ENCODE results near the gene MKKS. TPM values are rescaled to one million over a fixed set of nuclear protein-coding genes. Genes with fewer than 3 reads are reported as not detected.

MKKS gene
- total and polyA plus RNA-seq, 9 of the 15 experiments (the other 6 are each of a cell fraction or from before 2014, with no cell fraction given) = 6.8 to 26.8 (median 12.0) TPM

DNA sequence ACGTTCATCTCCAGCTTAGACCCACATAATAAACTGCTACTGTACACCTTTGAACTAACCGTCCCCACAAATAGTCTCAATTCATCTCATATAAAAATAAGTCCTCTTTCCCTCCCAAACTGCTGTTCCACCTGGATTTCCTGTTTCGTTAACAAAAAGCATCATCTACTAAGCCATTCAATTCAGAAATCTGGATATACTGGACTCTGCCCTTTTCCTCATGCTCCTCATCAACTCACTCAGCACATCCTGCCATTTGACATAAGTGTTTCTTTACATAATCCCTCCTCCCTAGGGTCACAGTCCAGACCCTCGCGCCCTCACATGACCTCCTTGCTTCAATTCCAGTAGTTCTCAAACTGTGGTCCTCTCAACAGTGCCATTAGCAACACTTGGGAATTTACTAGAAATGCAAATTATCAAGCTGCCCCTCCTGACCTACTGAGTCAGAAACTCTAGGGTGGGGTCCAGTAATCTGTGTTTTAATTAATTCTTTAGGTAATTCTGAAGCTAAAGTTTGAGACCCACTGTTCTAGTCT, 4.5 kb downstream of the MKKS start (continued):
- TF ChIP-seq, protein P1, sequence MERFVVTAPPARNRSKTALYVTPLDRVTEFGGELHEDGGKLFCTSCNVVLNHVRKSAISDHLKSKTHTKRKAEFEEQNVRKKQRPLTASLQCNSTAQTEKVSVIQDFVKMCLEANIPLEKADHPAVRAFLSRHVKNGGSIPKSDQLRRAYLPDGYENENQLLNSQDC (CRISPR knock-in tag; IDR thresholded peaks at IDR 0.05) = no peak
- TF ChIP-seq ZNF384 (IDR thresholded peaks at IDR 0.05; ENCODE audit: low read depth, low read length) (no peak), POLR2H (tag; IDR thresholded peaks at IDR 0.05; ENCODE audit: low read depth) (no peak), HDAC1 (IDR thresholded peaks at IDR 0.05) (no peak), TFAM (CRISPR knock-in tag; conservative IDR thresholded peaks at IDR 0.05) (no peak)

DNA sequence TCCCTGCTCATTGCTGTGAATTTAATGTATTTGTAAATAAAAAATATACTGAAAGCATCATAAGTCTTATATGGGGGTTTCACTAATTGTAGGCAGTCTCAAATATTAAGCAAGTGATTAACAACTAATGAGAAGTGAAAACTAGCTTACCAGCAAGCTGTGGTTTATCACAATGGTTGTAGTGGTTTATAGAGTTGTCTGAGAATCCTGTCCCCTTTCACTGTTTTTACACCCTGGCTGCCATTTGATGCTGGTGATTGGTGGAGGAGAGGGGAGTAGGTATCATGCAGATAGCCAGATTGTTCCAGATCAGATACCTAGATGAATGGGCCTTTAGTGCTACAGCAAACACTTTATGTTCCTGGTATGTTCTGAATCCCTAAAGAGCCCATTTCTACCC, 6.0 kb downstream of the MKKS start:
- intact Hi-C loops (cut with micrococcal nuclease) (loop anchor here (5.0 kb wide), 2 partner anchors 111 to 811 kb away; no protein-coding TSS in a partner anchor), in situ Hi-C loops (cut with MboI) (no loop called here)
- FAIRE-seq (no peak), ATAC-seq (no peak), DNase-seq (ENCODE audit: extremely low read depth in 1 of 4, low spot score in 3 of 4) (no peak)
- POLR2A ChIA-PET = no interaction called here
- Histone ChIP-seq H3K9ac (ENCODE audit: insufficient read depth in 1 of 2, low read depth in 2 of 2, low read length in 2 of 2) (no peak overlapping the region), H3K36me3 (ENCODE audit: control insufficient read depth, insufficient read depth, low read length) (peaks cover 28% of the 10 kb centered on the region; the same call in 2 of the 3 replicates), H3K27ac (ENCODE audit: extremely low read depth, low read depth, low read length) (no peak overlapping the region), H3K4me2 (ENCODE audit: insufficient read depth, low read length) (no peak overlapping the region), H3K27me3 (ENCODE audit: control insufficient read depth in 2 of 2, insufficient read depth in 2 of 2, low read length in 2 of 2) (no peaks in the 10 kb centered on the region), H3K4me1 (replicated peaks in 1 of 2; ENCODE audit: control insufficient read depth in 2 of 2, insufficient read depth in 2 of 2, low read length in 2 of 2) (peaks cover 0 to 14% of the 10 kb centered on the region in 2 experiments; a peak in 3 of 5 replicates), H4K20me1 (replicated peaks; ENCODE audit: control insufficient read depth, insufficient read depth, low read length) (no peaks in the 10 kb centered on the region), H3K9me1 (ENCODE audit: control insufficient read depth, insufficient read depth, low read length) (no peaks in the 10 kb centered on the region), H3K9me3 (replicated peaks; ENCODE audit: control insufficient read depth, insufficient read depth, low read depth, low read length) (no peaks in the 10 kb centered on the region), H2AFZ (ENCODE audit: low read depth, low read length) (no peak overlapping the region), H3K4me3 (no peak overlapping the region), H3K79me2 (ENCODE audit: control insufficient read depth, insufficient read depth, low read length) (peaks cover 90% of the 10 kb centered on the region)
- CTCF ChIA-PET (ENCODE audit: low intra/inter-chr PET ratio) = no interaction called here
- no TSS peak for BruUV-seq (replicated peaks)
- TF ChIP-seq, protein P2, sequence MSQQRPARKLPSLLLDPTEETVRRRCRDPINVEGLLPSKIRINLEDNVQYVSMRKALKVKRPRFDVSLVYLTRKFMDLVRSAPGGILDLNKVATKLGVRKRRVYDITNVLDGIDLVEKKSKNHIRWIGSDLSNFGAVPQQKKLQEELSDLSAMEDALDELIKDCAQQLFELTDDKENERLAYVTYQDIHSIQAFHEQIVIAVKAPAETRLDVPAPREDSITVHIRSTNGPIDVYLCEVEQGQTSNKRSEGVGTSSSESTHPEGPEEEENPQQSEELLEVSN (IDR thresholded peaks at IDR 0.05; ENCODE audit: borderline replicate concordance in 1 of 2, extremely low read depth in 1 of 2, insufficient read depth in 1 of 2, insufficient read length in 1 of 2, low read depth in 1 of 2, low read length in 1 of 2, poor library complexity in 1 of 2, severe bottlenecking in 1 of 2) = no peak
- no peak for TF ChIP-seq ZNF12 (CRISPR knock-in tag; IDR thresholded peaks at IDR 0.05)
- TF ChIP-seq HSF4 (CRISPR knock-in tag; IDR thresholded peaks at IDR 0.05; ENCODE audit: borderline replicate concordance) = no peak
- TF ChIP-seq NELFE (IDR thresholded peaks at IDR 0.05; ENCODE audit: insufficient read depth, insufficient read length) = no peak
- TF ChIP-seq, protein P3, sequence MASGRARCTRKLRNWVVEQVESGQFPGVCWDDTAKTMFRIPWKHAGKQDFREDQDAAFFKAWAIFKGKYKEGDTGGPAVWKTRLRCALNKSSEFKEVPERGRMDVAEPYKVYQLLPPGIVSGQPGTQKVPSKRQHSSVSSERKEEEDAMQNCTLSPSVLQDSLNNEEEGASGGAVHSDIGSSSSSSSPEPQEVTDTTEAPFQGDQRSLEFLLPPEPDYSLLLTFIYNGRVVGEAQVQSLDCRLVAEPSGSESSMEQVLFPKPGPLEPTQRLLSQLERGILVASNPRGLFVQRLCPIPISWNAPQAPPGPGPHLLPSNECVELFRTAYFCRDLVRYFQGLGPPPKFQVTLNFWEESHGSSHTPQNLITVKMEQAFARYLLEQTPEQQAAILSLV (tag; IDR thresholded peaks at IDR 0.05) = no peak
- TF ChIP-seq XRCC5 (IDR thresholded peaks at IDR 0.05; ENCODE audit: low read depth, low read length) = no peak
- TF ChIP-seq FUS (optimal IDR thresholded peaks at IDR 0.05; ENCODE audit: low read depth, low read length) = no peak
- no peak for TF ChIP-seq RBM15 (IDR thresholded peaks at IDR 0.05; ENCODE audit: insufficient read depth, low read length)
- TF ChIP-seq GATAD2A (IDR thresholded peaks at IDR 0.05) = no peak
- TF ChIP-seq ZEB2 (IDR thresholded peaks at IDR 0.05) = no peak
- TF ChIP-seq ZNF41 (CRISPR knock-in tag; conservative IDR thresholded peaks at IDR 0.05) = no peak
- no peak for TF ChIP-seq TAL1 (IDR thresholded peaks at IDR 0.05)
- TF ChIP-seq, protein P4, sequence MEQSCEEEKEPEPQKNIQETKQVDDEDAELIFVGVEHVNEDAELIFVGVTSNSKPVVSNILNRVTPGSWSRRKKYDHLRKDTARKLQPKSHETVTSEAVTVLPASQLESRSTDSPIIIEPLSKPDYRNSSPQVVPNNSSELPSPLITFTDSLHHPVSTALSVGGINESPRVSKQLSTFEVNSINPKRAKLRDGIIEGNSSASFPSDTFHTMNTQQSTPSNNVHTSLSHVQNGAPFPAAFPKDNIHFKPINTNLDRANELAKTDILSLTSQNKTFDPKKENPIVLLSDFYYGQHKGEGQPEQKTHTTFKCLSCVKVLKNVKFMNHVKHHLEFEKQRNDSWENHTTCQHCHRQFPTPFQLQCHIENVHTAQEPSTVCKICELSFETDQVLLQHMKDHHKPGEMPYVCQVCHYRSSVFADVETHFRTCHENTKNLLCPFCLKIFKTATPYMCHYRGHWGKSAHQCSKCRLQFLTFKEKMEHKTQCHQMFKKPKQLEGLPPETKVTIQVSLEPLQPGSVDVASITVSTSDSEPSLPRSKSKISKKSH (CRISPR knock-in tag; IDR thresholded peaks at IDR 0.05) = no peak
- no peak for TF ChIP-seq ZNF445 (CRISPR knock-in tag; IDR thresholded peaks at IDR 0.05; ENCODE audit: low read depth)
- TF ChIP-seq ASH1L (IDR thresholded peaks at IDR 0.05; ENCODE audit: borderline replicate concordance, low read depth, partially characterized antibody) = no peak
